ENCODE data around the gene ETV4. TPM values are rescaled to one million over a fixed set of nuclear protein-coding genes. Genes with fewer than 3 reads are reported as not detected.
"Not testable (repeated sequence)": the region's sequence is repeated elsewhere in the genome, so short reads cannot be mapped to it uniquely, and the experiment has no call there.

ETV4 gene
- total and polyA plus RNA-seq, 2 donors from 2014 or later = 2.5 to 6.8 TPM

GRCh38 chr17:43517161-43517560, 29.0 kb downstream of the ETV4 start:
- DNase-seq = no peak
- H3K4me3 ChIP-seq (ENCODE audit: low read length in 3 of 3) = no peak overlapping the region
- peaks cover 22 to 71% (median 54%) of the 10 kb centered on the region in 3 donors for H3K36me3 ChIP-seq (ENCODE audit: control insufficient read depth in 2 of 3, insufficient read depth in 3 of 3, low read length in 3 of 3)
- no peak for FAIRE-seq
- H3K27ac ChIP-seq (ENCODE audit: low read depth in 2 of 2, low read length in 2 of 2) = no peak overlapping the region
- H3K4me1 ChIP-seq (ENCODE audit: control insufficient read depth in 2 of 3, insufficient read depth in 2 of 3, low read depth in 1 of 3, low read length in 3 of 3) = no peaks in the 10 kb centered on the region
- no peak overlapping the region for H3K9ac ChIP-seq (ENCODE audit: low read length in 3 of 3)
- H3K27me3 ChIP-seq (ENCODE audit: control insufficient read depth, insufficient read depth, low read length) = no peaks in the 10 kb centered on the region
- intact Hi-C loops (cut with DNase I) = loop anchor here (10.0 kb wide), 1 partner anchor 58 kb away; no protein-coding TSS in a partner anchor
- no peak for TF ChIP-seq CTCF (IDR thresholded peaks at IDR 0.05; ENCODE audit: borderline replicate concordance, extremely low read depth, insufficient read depth)
- no peaks in the 10 kb centered on the region for H3K9me3 ChIP-seq (ENCODE audit: control insufficient read depth in 2 of 3, insufficient read depth in 1 of 3, low read length in 3 of 3)

GRCh38 chr17:43515656-43516055, 30.5 kb downstream of the ETV4 start:
- no peak for TF ChIP-seq CTCF (IDR thresholded peaks at IDR 0.05; ENCODE audit: borderline replicate concordance, extremely low read depth, insufficient read depth)

GRCh38 chr17:43511199-43511598, 34.9 kb downstream of the ETV4 start:
- not testable (repeated sequence) for H3K9ac ChIP-seq (ENCODE audit: low read length in 3 of 3); FAIRE-seq; H3K9me3 ChIP-seq (ENCODE audit: control insufficient read depth in 2 of 3, insufficient read depth in 1 of 3, low read length in 3 of 3); DNase-seq; H3K4me3 ChIP-seq (ENCODE audit: low read length in 3 of 3); H3K27ac ChIP-seq (ENCODE audit: low read depth in 2 of 2, low read length in 2 of 2); H3K4me1 ChIP-seq (ENCODE audit: control insufficient read depth in 2 of 3, insufficient read depth in 2 of 3, low read depth in 1 of 3, low read length in 3 of 3); H3K27me3 ChIP-seq (ENCODE audit: control insufficient read depth, insufficient read depth, low read length)
- H3K36me3 ChIP-seq (ENCODE audit: control insufficient read depth in 2 of 3, insufficient read depth in 3 of 3, low read length in 3 of 3) = peaks cover 7 to 45% (median 26%) of the 10 kb centered on the region in 3 donors
- intact Hi-C loops (cut with DNase I) = loop anchor here (10.0 kb wide), 1 partner anchor 64 kb away; no protein-coding TSS in a partner anchor

More at GRCh38 chr17:43515656-43516055, 30.5 kb downstream of the ETV4 start:
- FAIRE-seq (no peak), DNase-seq (no peak)
- no peak overlapping the region for H3K4me3 ChIP-seq (ENCODE audit: low read length in 3 of 3)
- H3K9me3 ChIP-seq (ENCODE audit: control insufficient read depth in 2 of 3, insufficient read depth in 1 of 3, low read length in 3 of 3) = no peaks in the 10 kb centered on the region
- intact Hi-C loops (cut with DNase I) = loop anchor here (10.0 kb wide), 1 partner anchor 59 kb away; no protein-coding TSS in a partner anchor
- no peak overlapping the region for H3K9ac ChIP-seq (ENCODE audit: low read length in 3 of 3)
- H3K27ac ChIP-seq (ENCODE audit: low read depth in 2 of 2, low read length in 2 of 2) = no peak overlapping the region
- H3K4me1 ChIP-seq (ENCODE audit: control insufficient read depth in 2 of 3, insufficient read depth in 2 of 3, low read depth in 1 of 3, low read length in 3 of 3) = no peaks in the 10 kb centered on the region
- no peaks in the 10 kb centered on the region for H3K27me3 ChIP-seq (ENCODE audit: control insufficient read depth, insufficient read depth, low read length)
- H3K36me3 ChIP-seq (ENCODE audit: control insufficient read depth in 2 of 3, insufficient read depth in 3 of 3, low read length in 3 of 3) = peaks cover 11 to 58% (median 44%) of the 10 kb centered on the region in 3 donors

- H3K27ac ChIP-seq (ENCODE audit: low read depth in 2 of 2, low read length in 2 of 2); H3K4me1 ChIP-seq (ENCODE audit: control insufficient read depth in 2 of 3, insufficient read depth in 2 of 3, low read depth in 1 of 3, low read length in 3 of 3); H3K9ac ChIP-seq (ENCODE audit: low read length in 3 of 3); H3K27me3 ChIP-seq (ENCODE audit: control insufficient read depth, insufficient read depth, low read length); DNase-seq; FAIRE-seq; intact Hi-C loops (cut with DNase I); H3K9me3 ChIP-seq (ENCODE audit: control insufficient read depth in 2 of 3, insufficient read depth in 1 of 3, low read length in 3 of 3); H3K4me3 ChIP-seq (ENCODE audit: low read length in 3 of 3): not testable (repeated sequence)
- peaks cover 4 to 53% (median 35%) of the 10 kb centered on the region in 3 donors for H3K36me3 ChIP-seq (ENCODE audit: control insufficient read depth in 2 of 3, insufficient read depth in 3 of 3, low read length in 3 of 3)
Measured at GRCh38 chr17:43509440-43509839, 36.7 kb downstream of the ETV4 start.

Data from kidney (tissue), 14 donors.